MM.1S (cell line): ENCODE results near the gene ARL3.

Experiments
- DNase-seq: peaks from one replicate; pipeline ENCODE4 v3.0.0-alpha.2; 2015
- H2AFZ ChIP-seq: fragments of 300-600 bp; sonication (generic); 2 replicates; pipeline ENCODE4 v1.6.0; 2016; ENCODE audit warnings: antibody characterized with exemption, low read length
- H3F3A ChIP-seq: fragments of 300-600 bp; sonication (generic); 2 replicates; pipeline ENCODE4 v1.6.1; 2016; ENCODE audit warnings: mild to moderate bottlenecking, antibody characterized with exemption, low read length, moderate library complexity, mixed read lengths; ENCODE audit not compliant: insufficient read depth
- H3K27ac ChIP-seq: fragments of 300-600 bp; sonication (generic); 2 replicates; pipeline ENCODE4 v1.5.1; 2016; ENCODE audit warnings: mild to moderate bottlenecking, low read length
- H3K27me3 ChIP-seq: fragments of 300-600 bp; sonication (generic); replicated peaks from 2 replicates; pipeline ENCODE4 v1.6.0; 2016; ENCODE audit warnings: low read length; ENCODE audit not compliant: insufficient read depth
- H3K36me3 ChIP-seq: fragments of 300-600 bp; sonication (generic); replicated peaks from 2 replicates; pipeline ENCODE4 v1.6.1; 2016; ENCODE audit warnings: mild to moderate bottlenecking, low read length, mixed read lengths; ENCODE audit not compliant: insufficient read depth
- H3K4me1 ChIP-seq: fragments of 300-600 bp; sonication (generic); 2 replicates; pipeline ENCODE4 v1.6.1; 2016; ENCODE audit warnings: low read length, mixed read lengths
- H3K4me2 ChIP-seq: fragments of 300-600 bp; sonication (generic); 2 replicates; pipeline ENCODE4 v1.6.0; 2016; ENCODE audit warnings: low read depth, low read length
- H3K4me3 ChIP-seq: fragments of 300-600 bp; sonication (generic); 2 replicates; pipeline ENCODE4 v1.5.1; 2016; ENCODE audit warnings: low read length, mixed read lengths
- H3K79me2 ChIP-seq: fragments of 300-600 bp; sonication (generic); 2 replicates; pipeline ENCODE4 v1.6.1; 2016; ENCODE audit warnings: mixed run types, low read length, mixed read lengths
- H3K9ac ChIP-seq: fragments of 300-600 bp; sonication (generic); 2 replicates; pipeline ENCODE4 v1.6.1; 2016; ENCODE audit warnings: low read length, mixed read lengths
- H3K9me2 ChIP-seq: fragments of 300-600 bp; sonication (generic); replicated peaks from 2 replicates; pipeline ENCODE4 v1.6.1; 2016; ENCODE audit warnings: mild to moderate bottlenecking, low read length, mixed read lengths; ENCODE audit not compliant: insufficient read depth
- H3K9me3 ChIP-seq: fragments of 300-600 bp; sonication (generic); replicated peaks from 2 replicates; pipeline ENCODE4 v1.6.1; 2016; ENCODE audit warnings: mild to moderate bottlenecking, low read length, mixed read lengths; ENCODE audit not compliant: insufficient read depth
- H4K20me1 ChIP-seq: fragments of 300-600 bp; sonication (generic); 2 replicates; pipeline ENCODE4 v1.6.1; 2016; ENCODE audit warnings: mild to moderate bottlenecking, low read length, moderate library complexity, mixed read lengths; ENCODE audit not compliant: insufficient read depth
- EZH2 ChIP-seq: fragments of 300-600 bp; sonication (generic); optimal IDR thresholded peaks from 2 replicates; pipeline ENCODE3; 2017; ENCODE audit warnings: low read depth, mild to moderate bottlenecking, antibody characterized with exemption, low read length, mixed read lengths
- EZH2phosphoT487 ChIP-seq: fragments of 300-600 bp; sonication (generic); IDR thresholded peaks from 2 replicates; pipeline ENCODE4 v1.6.1; 2018; ENCODE audit warnings: antibody characterized with exemption, low read length
- TF ChIP-seq, protein P1 (sequence below): fragments of 300-600 bp; sonication (generic); IDR thresholded peaks from 2 replicates; pipeline ENCODE4 v1.5.1; 2016; ENCODE audit warnings: antibody characterized with exemption, low read length, mixed read lengths

The ARL3 gene

DNA sequence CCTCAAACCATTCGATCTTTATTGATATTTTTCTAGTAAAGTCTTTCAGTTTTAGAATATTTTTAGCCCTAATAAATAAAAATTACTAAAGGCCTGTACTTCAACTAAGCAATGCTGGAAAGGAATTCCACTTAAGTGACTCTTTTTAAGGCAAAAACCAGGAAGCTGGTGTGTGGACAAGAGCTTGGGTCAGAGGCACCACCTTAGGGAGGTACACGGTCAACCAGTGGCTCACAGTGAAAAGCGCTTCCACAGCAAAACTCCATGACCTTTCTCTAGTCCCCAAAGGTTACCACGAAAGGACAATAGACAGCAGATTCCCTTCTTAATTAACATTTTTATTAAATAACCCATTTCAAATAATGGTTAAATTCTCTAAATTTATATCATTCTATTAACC, 31.2 kb downstream of the ARL3 start:
- no peak for DNase-seq
- H3K4me2 ChIP-seq: no peak overlapping the region

DNA sequence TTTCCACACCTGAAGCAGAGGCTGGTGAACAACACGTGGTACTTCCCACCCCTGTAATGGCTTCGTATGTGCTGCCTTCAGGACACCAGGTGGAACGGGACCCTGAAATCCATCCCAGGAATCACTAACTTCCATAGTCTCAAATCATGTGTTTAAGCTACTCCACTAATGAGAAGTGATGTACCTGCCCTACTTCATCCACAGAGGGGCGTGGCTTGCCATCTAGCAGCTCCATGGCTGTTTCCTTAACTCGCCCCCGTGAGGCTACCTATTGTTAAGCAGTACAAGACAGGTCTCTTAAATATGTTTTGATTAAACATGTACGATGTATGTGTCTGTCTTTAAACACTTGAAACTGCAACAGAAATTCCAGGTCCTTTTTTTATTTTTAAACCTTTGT, 31.8 kb downstream of the ARL3 start:
- Histone ChIP-seq H4K20me1 (no peaks in the 10 kb centered on the region), H3K4me3 (no peak overlapping the region), H3K27ac (no peak overlapping the region), H2AFZ (no peak overlapping the region), H3K79me2 (no peaks in the 10 kb centered on the region), H3K9me2 (no peaks in the 10 kb centered on the region), H3K9ac (no peak overlapping the region), H3K27me3 (no peaks in the 10 kb centered on the region), H3F3A (no peaks in the 10 kb centered on the region), H3K4me2 (no peak overlapping the region), H3K4me1 (no peaks in the 10 kb centered on the region), H3K9me3 (no peaks in the 10 kb centered on the region), H3K36me3 (no peaks in the 10 kb centered on the region)
- no peak for DNase-seq
- TF ChIP-seq, protein P1, sequence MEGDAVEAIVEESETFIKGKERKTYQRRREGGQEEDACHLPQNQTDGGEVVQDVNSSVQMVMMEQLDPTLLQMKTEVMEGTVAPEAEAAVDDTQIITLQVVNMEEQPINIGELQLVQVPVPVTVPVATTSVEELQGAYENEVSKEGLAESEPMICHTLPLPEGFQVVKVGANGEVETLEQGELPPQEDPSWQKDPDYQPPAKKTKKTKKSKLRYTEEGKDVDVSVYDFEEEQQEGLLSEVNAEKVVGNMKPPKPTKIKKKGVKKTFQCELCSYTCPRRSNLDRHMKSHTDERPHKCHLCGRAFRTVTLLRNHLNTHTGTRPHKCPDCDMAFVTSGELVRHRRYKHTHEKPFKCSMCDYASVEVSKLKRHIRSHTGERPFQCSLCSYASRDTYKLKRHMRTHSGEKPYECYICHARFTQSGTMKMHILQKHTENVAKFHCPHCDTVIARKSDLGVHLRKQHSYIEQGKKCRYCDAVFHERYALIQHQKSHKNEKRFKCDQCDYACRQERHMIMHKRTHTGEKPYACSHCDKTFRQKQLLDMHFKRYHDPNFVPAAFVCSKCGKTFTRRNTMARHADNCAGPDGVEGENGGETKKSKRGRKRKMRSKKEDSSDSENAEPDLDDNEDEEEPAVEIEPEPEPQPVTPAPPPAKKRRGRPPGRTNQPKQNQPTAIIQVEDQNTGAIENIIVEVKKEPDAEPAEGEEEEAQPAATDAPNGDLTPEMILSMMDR: no peak
- no peak for TF ChIP-seq EZH2
- no peak for TF ChIP-seq EZH2phosphoT487

More for the DNA sequence above, 31.2 kb downstream of the ARL3 start:
- Histone ChIP-seq H3K4me1 (no peaks in the 10 kb centered on the region), H3K9ac (no peak overlapping the region), H3K79me2 (no peaks in the 10 kb centered on the region), H3K9me3 (no peaks in the 10 kb centered on the region), H3K4me3 (no peak overlapping the region), H3K27me3 (no peaks in the 10 kb centered on the region), H3K36me3 (no peaks in the 10 kb centered on the region), H3K9me2 (no peaks in the 10 kb centered on the region), H4K20me1 (no peaks in the 10 kb centered on the region), H3F3A (no peaks in the 10 kb centered on the region), H2AFZ (no peak overlapping the region), H3K27ac (no peak overlapping the region)
- no peak for TF ChIP-seq EZH2phosphoT487
- TF ChIP-seq, protein P1: no peak
- no peak for TF ChIP-seq EZH2

DNA sequence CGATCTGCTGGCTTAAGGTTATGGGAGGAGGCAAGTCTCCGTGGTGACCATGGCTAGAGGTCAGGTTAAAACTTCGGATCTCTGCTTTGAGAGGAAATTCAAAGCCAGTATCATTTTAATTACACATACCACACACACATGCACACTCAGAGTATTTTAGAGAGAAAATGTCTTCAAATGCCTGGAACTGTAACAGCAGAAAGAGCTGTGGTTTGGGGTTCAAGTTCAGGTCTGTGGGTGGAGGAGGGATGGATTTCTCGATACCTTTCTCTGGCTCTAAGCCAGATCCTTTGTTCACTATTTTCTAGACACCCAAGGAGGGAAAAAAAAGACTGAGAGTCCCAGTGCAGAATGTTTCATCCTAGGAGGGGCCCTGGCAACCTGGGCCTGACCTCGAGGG, 32.5 kb downstream of the ARL3 start:
- H4K20me1 ChIP-seq: no peaks in the 10 kb centered on the region
- no peaks in the 10 kb centered on the region for H3K79me2 ChIP-seq
- H3K9me2 ChIP-seq: no peaks in the 10 kb centered on the region
- no peaks in the 10 kb centered on the region for H3K9me3 ChIP-seq
- no peaks in the 10 kb centered on the region for H3F3A ChIP-seq
- no peak overlapping the region for H3K9ac ChIP-seq
- no peak overlapping the region for H2AFZ ChIP-seq
- TF ChIP-seq EZH2phosphoT487 (no peak), EZH2 (no peak)
- TF ChIP-seq, protein P1: no peak
- H3K4me1 ChIP-seq: no peaks in the 10 kb centered on the region
- H3K4me2 ChIP-seq: no peak overlapping the region
- no peak overlapping the region for H3K27ac ChIP-seq
- no peaks in the 10 kb centered on the region for H3K27me3 ChIP-seq
- no peak for DNase-seq
- no peaks in the 10 kb centered on the region for H3K36me3 ChIP-seq
- H3K4me3 ChIP-seq: no peak overlapping the region

DNA sequence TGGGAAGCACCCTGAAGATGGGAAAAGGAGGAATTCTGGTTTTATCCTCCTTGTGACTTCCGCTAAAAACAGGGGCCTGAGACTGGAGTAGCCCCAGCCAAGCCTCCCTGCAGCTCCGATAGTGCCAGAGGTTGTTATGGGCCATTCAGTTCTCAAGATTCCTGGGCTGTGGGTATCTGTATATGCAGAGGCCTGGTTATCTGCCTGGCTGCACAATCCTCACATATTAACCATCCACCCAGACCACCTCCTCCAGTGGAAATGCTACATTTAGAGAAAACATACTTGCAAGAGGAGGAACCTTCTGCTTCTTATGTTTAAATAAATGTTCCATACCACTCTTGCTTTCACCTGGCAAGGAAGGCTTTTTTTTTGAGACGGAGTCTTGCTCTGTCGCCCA, 34.6 kb downstream of the ARL3 start:
- H3K79me2 ChIP-seq: no peaks in the 10 kb centered on the region
- H3K36me3 ChIP-seq: no peaks in the 10 kb centered on the region
- no peaks in the 10 kb centered on the region for H3K4me1 ChIP-seq
- 0 out of 2 replicates have a peak, but pooled peaks cover 4% of the 10 kb centered on the region for H3F3A ChIP-seq
- no peak overlapping the region for H2AFZ ChIP-seq
- no peak overlapping the region for H3K4me2 ChIP-seq
- H3K9ac ChIP-seq: no peak overlapping the region
- no peaks in the 10 kb centered on the region for H3K9me2 ChIP-seq
- no peaks in the 10 kb centered on the region for H4K20me1 ChIP-seq
- H3K4me3 ChIP-seq: no peak overlapping the region
- no peaks in the 10 kb centered on the region for H3K9me3 ChIP-seq
- no peak overlapping the region for H3K27ac ChIP-seq
- no peak for DNase-seq
- no peaks in the 10 kb centered on the region for H3K27me3 ChIP-seq
- TF ChIP-seq, protein P1: no peak
- no peak for TF ChIP-seq EZH2
- no peak for TF ChIP-seq EZH2phosphoT487
